Trophoblast cell (in vitro differentiated cells and primary cell): ENCODE data around the gene TMEM41A. TPM values are rescaled to one million over a fixed set of nuclear protein-coding genes. Genes with fewer than 3 reads are reported as not detected.

ENCODE experiments used
- DNase-seq, 2 donors: peaks; one replicate each; pipeline ENCODE4 v3.0.0-alpha.2; 2016
- H2AFZ ChIP-seq: 2 replicates; pipeline ENCODE4 v1.6.1; 2013; ENCODE audit warnings: low read length, moderate library complexity, mild to moderate bottlenecking; ENCODE audit not compliant: insufficient read depth, poor library complexity
- H2AK5ac ChIP-seq: 2 replicates; pipeline ENCODE4 v1.6.1; 2013; ENCODE audit warnings: mild to moderate bottlenecking, low read length
- H2BK120ac ChIP-seq: 2 replicates; pipeline ENCODE4 v1.6.1; 2013; ENCODE audit warnings: low read length, mild to moderate bottlenecking, moderate library complexity; ENCODE audit not compliant: insufficient read depth, poor library complexity
- H2BK12ac ChIP-seq: 2 replicates; pipeline ENCODE4 v1.6.1; 2013; ENCODE audit warnings: mild to moderate bottlenecking, low read length, moderate library complexity
- H2BK5ac ChIP-seq: 2 replicates; pipeline ENCODE4 v1.6.1; 2013; ENCODE audit warnings: low read length, low read depth, moderate library complexity, mild to moderate bottlenecking; ENCODE audit not compliant: poor library complexity
- H3K14ac ChIP-seq: 2 replicates; pipeline ENCODE4 v1.6.1; 2013; ENCODE audit warnings: mild to moderate bottlenecking, low read length
- H3K18ac ChIP-seq: 2 replicates; pipeline ENCODE4 v1.6.1; 2013; ENCODE audit warnings: mild to moderate bottlenecking, low read length
- H3K23ac ChIP-seq: 2 replicates; pipeline ENCODE4 v1.6.1; 2013; ENCODE audit warnings: low read length
- H3K27ac ChIP-seq: 2 replicates; pipeline ENCODE4 v1.5.1; 2013; ENCODE audit warnings: low read depth, mild to moderate bottlenecking, inconsistent platforms, low read length, moderate library complexity
- H3K27me3 ChIP-seq: 2 replicates; pipeline ENCODE4 v1.6.1; 2013; ENCODE audit warnings: inconsistent platforms, mild to moderate bottlenecking, low read length, moderate library complexity; ENCODE audit not compliant: insufficient read depth
- H3K36me3 ChIP-seq, 2 experiments: 1 replicate in 1 of 2; 2 replicates in 1 of 2; pipeline ENCODE4 v1.6.1; 2013; ENCODE audit warnings: low read length in 2 of 2, mild to moderate bottlenecking in 2 of 2, moderate library complexity in 1 of 2; ENCODE audit not compliant: insufficient read depth in 2 of 2, control insufficient read depth in 1 of 2
- H3K4ac ChIP-seq: 2 replicates; pipeline ENCODE4 v1.6.1; 2013; ENCODE audit warnings: low read depth, mild to moderate bottlenecking, low read length, moderate library complexity
- H3K4me1 ChIP-seq, 2 experiments: 1 replicate in 1 of 2; 2 replicates in 1 of 2; pipeline ENCODE4 v1.6.1; 2013; ENCODE audit warnings: low read length in 2 of 2, mild to moderate bottlenecking in 2 of 2, moderate library complexity in 1 of 2; ENCODE audit not compliant: insufficient read depth in 2 of 2, control insufficient read depth in 1 of 2
- H3K4me2 ChIP-seq: 2 replicates; pipeline ENCODE4 v1.6.1; 2013; ENCODE audit warnings: inconsistent platforms, mild to moderate bottlenecking, low read length, moderate library complexity
- H3K4me3 ChIP-seq: 2 replicates; pipeline ENCODE4 v1.5.1; 2013; ENCODE audit warnings: mild to moderate bottlenecking, low read depth, low read length, inconsistent platforms
- H3K79me1 ChIP-seq: one replicate; pipeline ENCODE4 v1.6.1; 2013; ENCODE audit warnings: low read length
- H3K79me2 ChIP-seq: 2 replicates; pipeline ENCODE4 v1.6.1; 2013; ENCODE audit warnings: low read length, mild to moderate bottlenecking; ENCODE audit not compliant: control insufficient read depth, insufficient read depth, poor library complexity
- H3K9ac ChIP-seq: 2 replicates; pipeline ENCODE4 v1.6.1; 2013; ENCODE audit warnings: mild to moderate bottlenecking, low read length
- H3K9me3 ChIP-seq: 2 replicates; pipeline ENCODE4 v1.6.1; 2013; ENCODE audit warnings: low read depth, mild to moderate bottlenecking, control low read depth, inconsistent platforms, low read length; ENCODE audit not compliant: insufficient read depth
- H4K12ac ChIP-seq: 2 replicates; pipeline ENCODE4 v1.6.1; 2013; ENCODE audit warnings: low read depth, mild to moderate bottlenecking, low read length, moderate library complexity
- H4K8ac ChIP-seq: 2 replicates; pipeline ENCODE4 v1.6.1; 2013; ENCODE audit warnings: low read depth, mild to moderate bottlenecking, low read length, moderate library complexity
- H4K91ac ChIP-seq: one replicate; pipeline ENCODE4 v1.6.1; 2013; ENCODE audit warnings: low read depth, mild to moderate bottlenecking, low read length, moderate library complexity
- WGBS: extraction: QIAGEN DNeasy Blood & Tissue Kit; methylation state at CpG from one replicate; pipeline ENCODE4 v1.1.7; 2013; ENCODE audit warnings: missing lambda C conversion rate; ENCODE audit not compliant: insufficient read length, insufficient coverage; ENCODE audit errors: extremely low coverage; 5-methylcytosine and 5-hydroxymethylcytosine counted together
- polyA plus RNA-seq: library from polyadenylated mRNA; stranded (reverse); fragments of 200-250 nt; gene quantifications from 2 replicates; pipeline ENCODE4 v1.2.3, GENCODE V29; 2013

The TMEM41A gene
- polyA plus RNA-seq: 13.7 and 14.2 TPM in 2 replicates

DNA sequence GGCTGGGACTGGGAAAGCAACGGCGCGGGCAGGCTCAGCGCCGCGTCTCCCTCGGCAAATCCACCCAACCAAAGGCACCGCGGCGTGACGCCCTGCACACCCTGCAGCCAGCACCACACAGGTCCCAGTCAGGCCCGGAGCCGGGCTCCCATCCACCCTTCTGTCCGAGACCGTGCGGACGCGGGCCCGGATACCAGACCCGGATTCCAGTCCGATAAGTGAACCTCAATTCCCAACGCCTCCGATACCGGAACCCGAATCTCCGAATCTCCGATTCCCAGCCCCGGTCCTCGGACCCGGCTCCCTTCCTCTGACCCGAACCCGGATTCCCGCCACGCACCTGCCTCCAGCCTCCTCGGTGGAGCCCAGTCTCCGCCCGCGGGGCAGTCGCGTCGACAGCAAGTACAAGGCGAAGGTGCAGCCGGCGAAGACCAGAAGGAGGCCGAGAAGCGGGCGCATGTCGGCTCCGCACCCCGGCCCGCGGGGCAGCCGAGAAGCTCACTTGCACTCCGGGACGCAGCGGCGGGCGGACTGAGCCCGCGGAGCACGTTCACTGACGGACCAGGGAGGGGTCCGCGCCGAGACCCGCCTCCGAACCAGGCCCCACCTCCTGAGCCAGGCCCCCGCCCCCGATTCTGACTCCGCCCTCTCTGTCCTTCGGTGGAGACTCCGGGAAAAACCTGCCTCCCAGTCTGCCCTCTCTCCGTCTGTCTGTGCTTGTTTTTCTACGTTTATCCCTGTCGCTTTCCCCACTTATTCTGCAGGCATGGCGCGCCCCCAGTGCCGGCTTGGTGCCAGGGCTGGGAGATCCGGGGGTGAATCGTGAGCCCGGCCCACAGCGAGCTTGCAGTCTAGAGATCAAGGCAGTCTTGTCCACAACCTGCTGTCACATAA, at the start of gene TMEM41A:
Gene TMEM41A, minus strand, starts transcription at position 533 of the 894 bp plus-strand sequence. Its CDS starts 74 bp downstream, at position 459.
- peak within 1 kb of the TSS; percentile 91 for H3K14ac ChIP-seq
- DNase-seq: peak; percentile 89 to 93
- H2AK5ac ChIP-seq: no peak within 1 kb of the TSS
- no CpG with 5 or more reads among the region's 82 CpGs for WGBS
- H2AFZ ChIP-seq: peak within 1 kb of the TSS; percentile 100
- H3K36me3 ChIP-seq: peaks cover 12 to 26% of the 10 kb centered on the region in 2 experiments
- peaks cover 4 to 6% of the 10 kb centered on the region in 2 experiments for H3K4me1 ChIP-seq
- H3K4ac ChIP-seq: peak within 1 kb of the TSS; percentile 84
- H3K27me3 ChIP-seq: no peaks in the 10 kb centered on the region
- peaks cover 7% of the 10 kb centered on the region for H3K79me1 ChIP-seq
- H3K23ac ChIP-seq: no peak within 1 kb of the TSS
- peak within 1 kb of the TSS; percentile 84 for H4K91ac ChIP-seq
- H2BK12ac ChIP-seq: no peak within 1 kb of the TSS
- H3K79me2 ChIP-seq: peaks cover 6% of the 10 kb centered on the region
- H4K12ac ChIP-seq: peak within 1 kb of the TSS; percentile 99
- H3K4me3 ChIP-seq: peak within 1 kb of the TSS; percentile 96
- H2BK120ac ChIP-seq: peak within 1 kb of the TSS; percentile 87
- H3K9ac ChIP-seq: peak within 1 kb of the TSS; percentile 91
- H3K9me3 ChIP-seq: peaks cover 1% of the 10 kb centered on the region
- peak within 1 kb of the TSS; percentile 65 for H3K27ac ChIP-seq
- H4K8ac ChIP-seq: peak within 1 kb of the TSS; percentile 97
- peak within 1 kb of the TSS; percentile 88 for H3K4me2 ChIP-seq
- H3K18ac ChIP-seq: peak within 1 kb of the TSS; percentile 96
- peak within 1 kb of the TSS; percentile 44 for H2BK5ac ChIP-seq

DNA sequence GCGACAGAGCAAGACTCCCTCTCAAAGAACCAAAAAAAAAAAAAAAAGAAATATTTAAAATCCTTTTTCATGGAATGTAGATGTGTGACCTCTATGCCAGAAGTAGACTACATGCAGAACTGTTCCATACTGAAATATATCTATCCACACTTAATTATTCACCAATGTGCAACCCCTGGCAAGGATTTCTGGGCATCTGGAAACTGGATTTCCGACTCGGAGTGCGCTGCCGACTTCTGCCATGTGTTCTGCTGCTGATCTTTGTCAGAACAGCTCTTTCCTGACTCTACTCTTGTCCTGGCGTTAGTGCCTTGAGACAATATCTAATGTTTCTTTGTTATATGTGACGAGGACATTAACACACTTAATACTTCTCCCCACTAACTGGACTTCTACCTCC, 41.9 kb upstream of the TMEM41A start:
- Histone ChIP-seq H2AFZ (no peak overlapping the region), H4K91ac (no peak overlapping the region), H3K27ac (no peak overlapping the region), H2BK5ac (no peak overlapping the region), H2BK12ac (no peak overlapping the region), H2BK120ac (no peak overlapping the region), H4K12ac (no peak overlapping the region), H3K23ac (no peak overlapping the region), H3K18ac (no peak overlapping the region), H3K79me1 (no peaks in the 10 kb centered on the region), H2AK5ac (no peak overlapping the region), H4K8ac (no peak overlapping the region), H3K9me3 (no peaks in the 10 kb centered on the region), H3K14ac (no peak overlapping the region), H3K79me2 (peaks cover 2% of the 10 kb centered on the region), H3K9ac (no peak overlapping the region), H3K4me1 (peaks cover 2% of the 10 kb centered on the region in 2 experiments), H3K27me3 (no peaks in the 10 kb centered on the region), H3K36me3 (no peaks in the 10 kb centered on the region), H3K4me2 (no peak overlapping the region), H3K4me3 (no peak overlapping the region), H3K4ac (no peak overlapping the region)
- no CpG with 5 or more reads among the region's 7 CpGs for WGBS
- DNase-seq: no peak

DNA sequence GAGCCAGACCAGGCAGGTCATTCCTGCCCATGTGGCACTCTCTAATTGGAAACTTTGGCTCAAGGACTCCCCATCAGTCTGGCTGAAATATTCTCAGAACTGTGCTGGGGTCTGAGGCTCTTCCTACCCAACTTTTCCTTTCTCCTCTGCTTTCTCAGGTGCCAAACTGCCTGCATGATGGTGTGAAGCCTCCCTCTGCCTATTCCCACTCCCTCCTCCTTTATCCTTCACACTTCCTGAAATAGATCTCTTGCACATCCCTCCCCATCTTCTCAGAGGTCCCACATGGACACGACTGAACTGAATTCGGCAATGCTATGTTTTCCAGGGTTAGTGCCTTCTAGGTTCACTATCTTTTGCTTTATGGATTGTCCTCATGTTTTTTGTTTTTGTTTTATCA, 41.1 kb upstream of the TMEM41A start:
- Histone ChIP-seq H4K8ac (no peak overlapping the region), H4K91ac (no peak overlapping the region), H3K4ac (no peak overlapping the region), H3K27me3 (no peaks in the 10 kb centered on the region), H3K18ac (no peak overlapping the region), H3K79me2 (peaks cover 2% of the 10 kb centered on the region), H2BK5ac (no peak overlapping the region), H3K36me3 (no peaks in the 10 kb centered on the region), H3K9ac (peak overlapping the region; percentile 22), H2AFZ (no peak overlapping the region), H3K4me3 (no peak overlapping the region), H3K79me1 (no peaks in the 10 kb centered on the region), H4K12ac (no peak overlapping the region), H2BK12ac (no peak overlapping the region), H3K27ac (no peak overlapping the region), H3K9me3 (no peaks in the 10 kb centered on the region), H3K4me1 (peaks cover 0 to 2% of the 10 kb centered on the region in 2 experiments), H3K23ac (no peak overlapping the region), H3K14ac (no peak overlapping the region), H2AK5ac (no peak overlapping the region), H3K4me2 (no peak overlapping the region), H2BK120ac (no peak overlapping the region)
- WGBS: no CpG with 5 or more reads among the region's 2 CpGs
- DNase-seq: no peak

DNA sequence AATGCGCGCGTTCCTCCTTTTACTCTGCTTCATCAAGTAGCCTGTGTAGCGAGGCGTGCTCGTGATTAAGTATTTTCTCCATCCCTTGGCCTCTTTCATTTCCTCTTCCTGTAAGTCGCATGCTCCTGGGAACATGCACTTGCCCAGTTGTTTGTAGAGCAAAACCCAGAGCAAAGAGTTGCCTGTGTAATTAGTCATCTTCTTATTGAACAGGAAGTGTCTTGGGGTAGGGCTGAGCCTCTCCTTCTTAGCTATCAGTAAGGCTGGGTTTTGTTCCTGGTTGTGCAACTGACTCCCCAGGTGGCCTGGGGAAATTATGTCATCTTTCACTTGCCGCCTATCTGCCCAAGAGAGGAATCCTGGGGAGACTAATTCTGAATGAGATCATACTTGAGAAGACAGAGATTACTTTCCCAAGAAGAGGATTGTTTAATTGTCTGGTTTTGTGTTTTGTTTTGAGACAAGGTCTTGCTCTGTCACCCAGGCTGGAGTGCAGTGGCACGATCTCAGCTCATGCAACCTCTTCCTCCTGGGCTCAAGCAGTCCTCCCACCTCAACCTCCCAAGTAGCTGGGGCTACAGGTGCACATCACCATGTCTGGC, 38.6 kb upstream of the TMEM41A start:
- Histone ChIP-seq H3K79me2 (peaks cover 2% of the 10 kb centered on the region), H3K36me3 (no peaks in the 10 kb centered on the region), H3K14ac (no peak overlapping the region)

More for the DNA sequence above, 38.6 kb upstream of the TMEM41A start:
- Histone ChIP-seq H4K91ac (no peak overlapping the region), H3K18ac (no peak overlapping the region), H4K8ac (no peak overlapping the region), H3K4ac (no peak overlapping the region), H3K27ac (no peak overlapping the region), H3K4me2 (no peak overlapping the region), H3K4me1 (peaks cover 0 to 2% of the 10 kb centered on the region in 2 experiments), H3K23ac (peak overlapping the region; percentile 7), H2BK5ac (no peak overlapping the region), H4K12ac (no peak overlapping the region), H2BK120ac (no peak overlapping the region), H3K9ac (no peak overlapping the region), H2AFZ (no peak overlapping the region), H2AK5ac (no peak overlapping the region), H2BK12ac (no peak overlapping the region), H3K4me3 (no peak overlapping the region), H3K9me3 (no peaks in the 10 kb centered on the region), H3K79me1 (no peaks in the 10 kb centered on the region), H3K27me3 (no peaks in the 10 kb centered on the region)
- no CpG with 5 or more reads among the region's 9 CpGs for WGBS
- peak in 1 of 2 donors; percentile 26 for DNase-seq
